ENCODE results near the gene NKAIN4. TPM values are rescaled to one million over a fixed set of nuclear protein-coding genes. Genes with fewer than 3 reads are reported as not detected.

The NKAIN4 gene
- total RNA-seq, 2 experiments from 2014 or later, result not detected

DNA sequence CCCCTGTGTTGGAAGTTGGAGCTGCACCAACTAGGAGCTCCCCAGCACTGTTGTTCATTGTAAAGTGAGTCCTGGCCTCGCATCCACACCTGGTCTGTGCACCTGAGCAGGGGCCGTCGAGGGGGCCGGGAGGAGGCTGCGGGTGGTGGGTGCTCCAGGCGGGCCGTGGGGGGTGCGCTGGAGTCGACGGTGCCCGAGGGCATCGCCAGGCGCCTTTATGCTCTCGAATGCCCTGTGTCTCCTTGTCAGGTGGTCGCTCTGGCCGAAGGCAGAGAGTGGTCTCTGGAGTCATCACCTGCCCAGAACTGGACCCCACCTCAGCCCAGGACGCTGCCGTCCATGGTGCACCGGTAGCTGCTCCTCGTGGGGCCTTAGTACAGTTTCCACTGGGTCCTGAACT lies 22.7 kb upstream of the NKAIN4 start:
- H3K4me1 Mint-ChIP-seq (ENCODE audit: low read depth), result peaks cover 16% of the 10 kb centered on the region
- no peak overlapping the region for H3K27ac Mint-ChIP-seq
- H3K4me3 Mint-ChIP-seq, result no peak overlapping the region
- DNase-seq, result no peak
- H3K27me3 Mint-ChIP-seq, result no peaks in the 10 kb centered on the region
- TF ChIP-seq, protein P1, sequence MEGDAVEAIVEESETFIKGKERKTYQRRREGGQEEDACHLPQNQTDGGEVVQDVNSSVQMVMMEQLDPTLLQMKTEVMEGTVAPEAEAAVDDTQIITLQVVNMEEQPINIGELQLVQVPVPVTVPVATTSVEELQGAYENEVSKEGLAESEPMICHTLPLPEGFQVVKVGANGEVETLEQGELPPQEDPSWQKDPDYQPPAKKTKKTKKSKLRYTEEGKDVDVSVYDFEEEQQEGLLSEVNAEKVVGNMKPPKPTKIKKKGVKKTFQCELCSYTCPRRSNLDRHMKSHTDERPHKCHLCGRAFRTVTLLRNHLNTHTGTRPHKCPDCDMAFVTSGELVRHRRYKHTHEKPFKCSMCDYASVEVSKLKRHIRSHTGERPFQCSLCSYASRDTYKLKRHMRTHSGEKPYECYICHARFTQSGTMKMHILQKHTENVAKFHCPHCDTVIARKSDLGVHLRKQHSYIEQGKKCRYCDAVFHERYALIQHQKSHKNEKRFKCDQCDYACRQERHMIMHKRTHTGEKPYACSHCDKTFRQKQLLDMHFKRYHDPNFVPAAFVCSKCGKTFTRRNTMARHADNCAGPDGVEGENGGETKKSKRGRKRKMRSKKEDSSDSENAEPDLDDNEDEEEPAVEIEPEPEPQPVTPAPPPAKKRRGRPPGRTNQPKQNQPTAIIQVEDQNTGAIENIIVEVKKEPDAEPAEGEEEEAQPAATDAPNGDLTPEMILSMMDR (IDR thresholded peaks at IDR 0.05), result no peak
- intact Hi-C loops (cut with micrococcal nuclease), result no loop called here
- no peak for ATAC-seq
- H3K9me3 Mint-ChIP-seq, result no peaks in the 10 kb centered on the region
- CTCF ChIA-PET, result interaction anchor here (0.7 to 1.9 kb wide), 3 partner anchors 14 to 54 kb away, joined by 3 to 5 read pairs (median 4); no protein-coding TSS in a partner anchor
- H3K36me3 Mint-ChIP-seq (ENCODE audit: low read depth), result peaks cover 8% of the 10 kb centered on the region
- POLR2A ChIA-PET, result interaction anchor here (1.0 kb wide), 1 partner anchor 8 kb away, joined by 4 read pairs; no protein-coding TSS in a partner anchor

DNA sequence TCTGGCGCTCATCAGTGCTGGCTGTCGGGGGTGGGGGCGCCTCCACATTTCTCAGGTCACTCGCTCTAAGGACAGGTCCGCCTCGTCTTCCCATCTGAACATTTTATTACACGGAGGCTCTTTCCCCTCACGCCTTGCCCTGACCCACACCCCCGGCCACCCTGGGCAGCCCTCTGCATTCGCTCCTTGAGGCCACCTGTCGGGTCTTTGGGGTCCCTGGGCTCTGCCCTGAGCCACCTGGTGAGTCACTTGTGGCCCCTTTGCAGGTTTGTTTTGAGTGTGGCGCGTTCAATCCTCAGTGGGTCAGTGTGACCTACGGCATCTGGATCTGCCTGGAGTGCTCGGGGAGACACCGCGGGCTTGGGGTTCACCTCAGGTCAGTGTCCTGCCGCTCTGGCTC lies 21.6 kb upstream of the NKAIN4 start:
- CTCF ChIA-PET, result interaction anchor here (1.9 kb wide), 1 partner anchor 52 kb away, joined by 5 read pairs; no protein-coding TSS in a partner anchor
- POLR2A ChIA-PET, result interaction anchor here (1.0 kb wide), 1 partner anchor 9 kb away, joined by 4 read pairs; no protein-coding TSS in a partner anchor
- TF ChIP-seq, protein P1 (IDR thresholded peaks at IDR 0.05), result no peak
- Mint-ChIP-seq H3K36me3 (ENCODE audit: low read depth) (peaks cover 8% of the 10 kb centered on the region), H3K4me3 (no peak overlapping the region), H3K4me1 (ENCODE audit: low read depth) (peaks cover 21% of the 10 kb centered on the region), H3K27ac (no peak overlapping the region), H3K9me3 (no peaks in the 10 kb centered on the region), H3K27me3 (no peaks in the 10 kb centered on the region)
- DNase-seq, result no peak
- intact Hi-C loops (cut with micrococcal nuclease), result no loop called here
- no peak for ATAC-seq

DNA sequence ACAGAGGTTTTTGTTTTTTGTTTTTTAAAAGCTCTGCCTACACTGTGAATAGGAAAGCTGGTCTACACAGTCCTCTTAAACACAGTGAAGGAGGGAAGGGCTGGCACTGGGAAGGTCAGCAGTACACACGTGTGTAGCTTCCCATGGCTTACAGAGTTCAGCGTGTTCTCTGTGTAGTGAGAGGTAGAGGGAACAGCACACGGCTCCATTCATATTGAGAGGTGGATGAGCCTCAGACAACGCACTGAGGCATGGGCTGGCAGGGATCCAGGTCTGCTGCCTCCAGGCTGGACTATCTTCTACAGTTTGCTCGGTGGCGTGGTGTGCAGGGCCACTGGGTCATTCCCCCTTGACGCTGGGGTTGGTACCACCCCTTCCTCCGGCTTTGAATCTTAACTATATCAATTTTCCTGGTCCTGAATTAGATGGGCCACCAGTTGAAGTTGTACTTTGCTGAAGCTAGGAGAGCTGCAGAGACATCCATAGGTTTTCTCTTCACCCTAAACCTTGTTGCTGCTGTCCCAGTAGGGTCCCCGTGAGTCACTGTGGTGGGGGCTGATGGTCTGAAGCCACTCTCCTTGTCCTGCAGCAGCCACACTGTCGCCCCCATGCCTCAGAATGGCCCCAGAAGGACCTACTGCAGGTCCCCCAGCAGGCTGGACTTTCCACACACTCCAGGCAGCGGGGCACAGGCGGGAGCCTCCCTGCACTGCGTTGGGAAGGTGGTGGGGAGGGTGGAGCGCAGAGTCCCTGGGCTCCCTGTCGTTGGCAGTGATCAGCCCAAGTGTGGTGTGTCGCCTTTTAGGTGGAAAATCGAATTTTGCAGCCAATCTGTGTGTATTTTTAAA lies 20.3 kb upstream of the NKAIN4 start:
- TF ChIP-seq, protein P1 (IDR thresholded peaks at IDR 0.05), result no peak
- H3K36me3 Mint-ChIP-seq (ENCODE audit: low read depth), result peaks cover 5% of the 10 kb centered on the region
- peaks cover 21% of the 10 kb centered on the region for H3K4me1 Mint-ChIP-seq (ENCODE audit: low read depth)
- H3K27ac Mint-ChIP-seq, result no peak overlapping the region
- CTCF ChIA-PET, result no interaction called here
- intact Hi-C loops (cut with micrococcal nuclease), result no loop called here
- H3K4me3 Mint-ChIP-seq, result peak overlapping the region; percentile 14
- DNase-seq (no peak), ATAC-seq (no peak)
- H3K9me3 Mint-ChIP-seq, result no peaks in the 10 kb centered on the region
- POLR2A ChIA-PET, result interaction anchor here (1.7 kb wide), 1 partner anchor 9 kb away, joined by 6 read pairs; no protein-coding TSS in a partner anchor
- no peaks in the 10 kb centered on the region for H3K27me3 Mint-ChIP-seq

DNA sequence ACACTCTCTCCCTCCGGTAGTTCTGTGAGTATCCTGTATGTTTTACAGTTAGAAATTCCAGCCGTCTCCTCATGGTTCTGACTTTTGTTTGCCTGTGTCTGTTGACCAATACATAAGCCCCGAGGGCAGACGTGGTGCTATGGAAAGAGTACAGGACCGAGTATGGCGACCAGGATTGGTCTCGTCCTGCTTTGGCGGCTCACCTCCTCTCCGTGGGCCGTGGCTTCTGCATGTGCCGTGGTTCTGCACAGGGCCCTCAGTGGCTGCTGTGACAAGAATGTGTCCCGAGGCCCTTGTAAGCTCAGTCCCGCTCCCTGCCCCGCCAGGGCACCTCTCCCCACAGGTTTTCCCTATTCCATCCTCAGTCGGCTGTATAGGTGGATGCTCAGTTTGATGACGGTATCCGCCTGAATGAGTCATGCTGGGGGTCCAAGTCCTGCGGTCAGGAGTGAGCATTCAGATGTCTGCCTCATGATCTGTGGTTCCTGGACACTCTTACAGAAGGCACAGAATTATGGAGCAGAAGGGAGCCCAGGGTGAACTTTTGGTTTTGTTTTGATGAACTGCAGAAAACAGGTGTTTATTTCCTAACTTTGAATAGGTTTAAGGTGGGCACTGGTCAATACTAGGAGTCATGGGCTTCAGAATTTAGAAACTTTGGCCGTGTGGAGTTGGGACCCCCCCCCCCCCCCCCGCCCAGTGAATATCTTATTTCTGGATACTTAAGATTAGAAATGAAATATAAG lies 19.5 kb upstream of the NKAIN4 start:
- Mint-ChIP-seq H3K27me3 (no peaks in the 10 kb centered on the region), H3K9me3 (no peaks in the 10 kb centered on the region), H3K27ac (peak overlapping the region; percentile 72), H3K4me1 (ENCODE audit: low read depth) (peaks cover 21% of the 10 kb centered on the region), H3K36me3 (ENCODE audit: low read depth) (peaks cover 3% of the 10 kb centered on the region), H3K4me3 (peak overlapping the region; percentile 79)
- DNase-seq (no peak), ATAC-seq (no peak)
- POLR2A ChIA-PET, result interaction anchor here (1.0 to 1.7 kb wide), 3 partner anchors 7 to 336 kb away, joined by 4 to 6 read pairs (median 4); partner anchors contain the start of gene GID8
- TF ChIP-seq, protein P1 (IDR thresholded peaks at IDR 0.05), result no peak
- intact Hi-C loops (cut with micrococcal nuclease), result no loop called here
- CTCF ChIA-PET, result interaction anchor here (1.0 to 4.1 kb wide), 2 partner anchors 8 to 50 kb away, joined by 3 to 23 read pairs; no protein-coding TSS in a partner anchor
